HCT116 (cell line): ENCODE data around the gene GLRB. TPM values are rescaled to one million over a fixed set of nuclear protein-coding genes. Genes with fewer than 3 reads are reported as not detected.

Experiments
- ATAC-seq: fragments of 200-7000 bp; cut with Tn5 transposase; 2 replicates; pipeline ENCODE4 v1.9.1; 2020; ENCODE audit warnings: mild to moderate bottlenecking, moderate library complexity
- BruUV-seq: library from RNA; stranded (reverse); fragments of 400-500 nt; replicated peaks from 2 replicates; lab custom pipeline; 2021; lab: Mats Ljungman, UMichigan
- CTCF ChIA-PET: fragments of 300-600 bp; sonication (Branson Sonifier 250); formaldehyde crosslinking; loops from one replicate; lab custom pipeline; 2021; ENCODE audit warnings: antibody characterized with exemption; lab: Charles Lee
- POLR2A ChIA-PET: fragments of 300-600, 350-600 bp; sonication (Branson Sonifier 250); formaldehyde crosslinking; loops from one replicate; lab custom pipeline; 2021; ENCODE audit warnings: antibody characterized with exemption; lab: Charles Lee
- RAD21 ChIA-PET, 2 experiments: fragments of 300-600 bp; sonication (Branson Sonifier 250); formaldehyde crosslinking; loops; one replicate each; lab custom pipeline; 2023; ENCODE audit warnings: low total read pairs in 2 of 2; ENCODE audit not compliant: uncharacterized antibody in 2 of 2, unreplicated experiment in 2 of 2, low non-redundant PET in 1 of 2; lab: Charles Lee
- DNase-seq: peaks from one replicate; pipeline ENCODE4 v3.0.0-alpha.2; 2010; ENCODE audit warnings: low read depth, low spot score
- H2AFZ ChIP-seq: fragments of 200-600 bp; shearing (Covaris generic), sonication (generic); 2 replicates; pipeline ENCODE4 v1.6.1; 2017; ENCODE audit warnings: low read depth, mixed run types, mixed read lengths, antibody characterized with exemption, low read length; ENCODE audit not compliant: poor library complexity, severe bottlenecking
- H3K27ac ChIP-seq: 2 replicates; pipeline ENCODE4 v1.5.1; 2012; ENCODE audit warnings: low read depth, low read length
- H3K27me3 ChIP-seq: fragments of 200-600 bp; sonication (generic); 2 replicates; pipeline ENCODE4 v1.6.1; 2016; ENCODE audit warnings: mixed run types, low read length, mixed read lengths; ENCODE audit not compliant: insufficient read depth
- H3K36me3 ChIP-seq, 2 experiments: fragments of 200-500 bp in 1 of 2; fragments of 200-600 bp in 1 of 2; sonication (Bioruptor generic) in 1 of 2; sonication (generic) in 1 of 2; 2 replicates each; pipeline versions ENCODE4 v1.5.1 to v1.6.1; 2014 to 2016; ENCODE audit warnings: low read length in 2 of 2, inconsistent platforms in 1 of 2, mixed read lengths in 1 of 2, mixed run types in 1 of 2; ENCODE audit not compliant: insufficient read depth in 2 of 2, control insufficient read depth in 1 of 2
- H3K4me1 ChIP-seq, 2 experiments: fragments of 200-600 bp in 1 of 2; sonication (generic) in 1 of 2; 2 replicates each; pipeline versions ENCODE4 v1.5.1 to v1.6.1; 2012 to 2017; ENCODE audit warnings: low read length in 2 of 2, inconsistent platforms in 1 of 2, mild to moderate bottlenecking in 1 of 2, mixed read lengths in 1 of 2, mixed run types in 1 of 2, moderate library complexity in 1 of 2; ENCODE audit not compliant: insufficient read depth in 2 of 2, control insufficient read depth in 1 of 2
- H3K4me2 ChIP-seq: fragments of 200-600 bp; sonication (generic); 2 replicates; pipeline ENCODE4 v1.6.1; 2017; ENCODE audit warnings: mixed run types, low read length, mixed read lengths
- H3K4me3 ChIP-seq, 2 experiments: fragments of 200-600 bp in 1 of 2; sonication (generic) in 1 of 2; replicated peaks in 1 of 2; 2 replicates each; pipeline ENCODE4 v1.5.1; 2011 to 2016; ENCODE audit warnings: low read length in 2 of 2, control low read depth in 1 of 2, low read depth in 1 of 2, mild to moderate bottlenecking in 1 of 2, mixed read lengths in 1 of 2, mixed run types in 1 of 2
- H3K79me2 ChIP-seq: fragments of 200-600 bp; sonication (generic); 2 replicates; pipeline ENCODE4 v1.6.1; 2017; ENCODE audit warnings: mild to moderate bottlenecking, mixed run types, low read length, moderate library complexity, mixed read lengths; ENCODE audit not compliant: insufficient read depth
- H3K9ac ChIP-seq: fragments of 200-600 bp; sonication (generic); 2 replicates; pipeline ENCODE4 v1.6.1; 2016; ENCODE audit warnings: low read length, mixed read lengths
- H3K9me2 ChIP-seq: fragments of 200-600 bp; sonication (generic), shearing (Covaris generic); 2 replicates; pipeline ENCODE4 v1.6.1; 2017; ENCODE audit warnings: mixed run types, mild to moderate bottlenecking, moderate library complexity; ENCODE audit not compliant: insufficient read depth
- H3K9me3 ChIP-seq, 2 experiments: fragments of 200-500 bp in 1 of 2; fragments of 200-600 bp in 1 of 2; sonication (Bioruptor generic) in 1 of 2; sonication (generic) in 1 of 2; 2 replicates each; pipeline ENCODE4 v1.6.1; 2014 to 2017; ENCODE audit warnings: low read length in 2 of 2, mixed read lengths in 2 of 2, inconsistent platforms in 1 of 2, low read depth in 1 of 2, mild to moderate bottlenecking in 1 of 2, mixed run types in 1 of 2, moderate library complexity in 1 of 2; ENCODE audit not compliant: control insufficient read depth in 1 of 2, insufficient read depth in 1 of 2
- H4K20me1 ChIP-seq: fragments of 200-600 bp; sonication (generic), shearing (Covaris generic); 2 replicates; pipeline ENCODE4 v1.6.1; 2017; ENCODE audit warnings: mixed run types, mild to moderate bottlenecking, moderate library complexity; ENCODE audit not compliant: insufficient read depth
- CEBPB ChIP-seq: IDR thresholded peaks from 2 replicates; pipeline ENCODE4 v1.6.1; 2012; ENCODE audit warnings: low read depth
- CTCF ChIP-seq, 3 experiments: fragments of 200-600 bp in 1 of 3; sonication (generic) in 1 of 3; IDR thresholded peaks in 2 of 3; conservative IDR thresholded peaks in 1 of 3; 2 replicates each; pipeline ENCODE4 v1.5.1; 2012 to 2017; ENCODE audit warnings: low read depth in 2 of 3, low read length in 2 of 3, antibody characterized with exemption in 1 of 3, borderline replicate concordance in 1 of 3, control low read depth in 1 of 3, mild to moderate bottlenecking in 1 of 3, mixed read lengths in 1 of 3, mixed run types in 1 of 3, moderate library complexity in 1 of 3; ENCODE audit not compliant: insufficient read depth in 1 of 3
- EGR1 ChIP-seq: IDR thresholded peaks from 2 replicates; pipeline ENCODE4 v1.6.1; 2012; ENCODE audit warnings: low read depth
- MAX ChIP-seq: IDR thresholded peaks from 2 replicates; pipeline ENCODE4 v1.6.1; 2012
- SIN3A ChIP-seq: IDR thresholded peaks from 2 replicates; pipeline ENCODE4 v1.6.1; 2012; ENCODE audit warnings: low read depth
- TCF7L2 ChIP-seq: IDR thresholded peaks from 2 replicates; pipeline ENCODE4 v1.7.0; 2011; ENCODE audit warnings: borderline replicate concordance, inconsistent platforms; ENCODE audit not compliant: insufficient read depth, insufficient read length; ENCODE audit errors: extremely low read depth
- intact Hi-C: fragments of 100-400 bp; cut with micrococcal nuclease; formaldehyde crosslinking; loops from 2 replicates; pipeline ENCODE4 v1.10.0; 2022
- total RNA-seq: library from RNA; stranded (reverse); gene quantifications from one replicate; pipeline ENCODE4 v1.2.1, GENCODE V29; 2021; ENCODE audit not compliant: unreplicated experiment

GLRB gene
- total RNA-seq, 1 experiment from 2014 or later: not detected

- no peaks in the 10 kb centered on the region for H4K20me1 ChIP-seq
- CTCF ChIA-PET: no interaction called here
- no peaks in the 10 kb centered on the region for H3K36me3 ChIP-seq
- H3K9me3 ChIP-seq: no peaks in the 10 kb centered on the region
- TF ChIP-seq CTCF (IDR thresholded peaks at IDR 0.05 in 2 of 3, conservative IDR thresholded peaks at IDR 0.05 in 1 of 3; ENCODE audit: borderline replicate concordance in 1 of 3, insufficient read depth in 1 of 3, low read depth in 2 of 3, low read length in 2 of 3) (no peak), MAX (no peak), SIN3A (no peak), CEBPB (no peak)
- TF ChIP-seq, all 23 proteins: peak for 0
- H3K9ac ChIP-seq: no peak overlapping the region
- H2AFZ ChIP-seq: no peak overlapping the region
- intact Hi-C loops: no loop called here
- ATAC-seq (no peak), DNase-seq (no peak)
- H3K27ac ChIP-seq: no peak overlapping the region
- no peak overlapping the region for H3K4me3 ChIP-seq
- H3K4me1 ChIP-seq: no peaks in the 10 kb centered on the region
- H3K4me2 ChIP-seq: no peak overlapping the region
- H3K9me2 ChIP-seq: no peaks in the 10 kb centered on the region
- no peaks in the 10 kb centered on the region for H3K27me3 ChIP-seq
- POLR2A ChIA-PET: no interaction called here
- no TSS peak for BruUV-seq
- RAD21 ChIA-PET: no interaction called here
- no peaks in the 10 kb centered on the region for H3K79me2 ChIP-seq
Observed at GRCh38 chr4:157104541-157104940, 28.6 kb downstream of the GLRB start.

GRCh38 chr4:157114671-157115070 lies 38.7 kb downstream of the GLRB start:
- Histone ChIP-seq H3K9me3 (no peaks in the 10 kb centered on the region), H3K79me2 (no peaks in the 10 kb centered on the region), H3K9ac (no peak overlapping the region), H3K27me3 (no peaks in the 10 kb centered on the region), H3K4me1 (peaks cover 0 to 8% of the 10 kb centered on the region in 2 experiments; a peak in 3 of 4 replicates), H4K20me1 (no peaks in the 10 kb centered on the region), H3K4me3 (no peak overlapping the region), H3K9me2 (no peaks in the 10 kb centered on the region), H3K27ac (no peak overlapping the region), H3K36me3 (no peaks in the 10 kb centered on the region), H3K4me2 (no peak overlapping the region), H2AFZ (no peak overlapping the region)
- POLR2A ChIA-PET: no interaction called here
- TF ChIP-seq CTCF (IDR thresholded peaks at IDR 0.05 in 2 of 3, conservative IDR thresholded peaks at IDR 0.05 in 1 of 3; ENCODE audit: borderline replicate concordance in 1 of 3, insufficient read depth in 1 of 3, low read depth in 2 of 3, low read length in 2 of 3) (no peak), TCF7L2 (no peak), CEBPB (no peak), EGR1 (no peak)
- BruUV-seq: no TSS peak
- DNase-seq: no peak
- CTCF ChIA-PET: no interaction called here
- no peak for ATAC-seq
- intact Hi-C loops: no loop called here
- RAD21 ChIA-PET: no interaction called here
